Measurements from ENCODE around the gene NAGPA. TPM values are rescaled to one million over a fixed set of nuclear protein-coding genes. Genes with fewer than 3 reads are reported as not detected.

NAGPA gene
- polyA plus RNA-seq, 1 donor from 2014 or later = 36.6 TPM

- Histone ChIP-seq H3K27ac (ENCODE audit: low read length) (no peak overlapping the region), H3K36me3 (ENCODE audit: insufficient read depth, low read length) (no peaks in the 10 kb centered on the region), H3K9ac (ENCODE audit: low read length) (no peak overlapping the region), H3K4me2 (ENCODE audit: low read length) (no peak overlapping the region), H3K79me2 (replicated peaks; ENCODE audit: insufficient read depth, low read length) (no peaks in the 10 kb centered on the region), H3K27me3 (ENCODE audit: insufficient read depth, low read depth, low read length) (no peaks in the 10 kb centered on the region), H3K9me2 (ENCODE audit: insufficient read depth, low read length) (no peaks in the 10 kb centered on the region), H3K9me3 (ENCODE audit: low read length) (no peaks in the 10 kb centered on the region), H4K20me1 (ENCODE audit: insufficient read depth) (no peaks in the 10 kb centered on the region), H2AFZ (ENCODE audit: low read depth, low read length) (no peak overlapping the region), H3F3A (ENCODE audit: insufficient read depth, low read length, poor library complexity, severe bottlenecking) (no peaks in the 10 kb centered on the region), H3K4me3 (ENCODE audit: low read length) (no peak overlapping the region)
- TF ChIP-seq, protein P1, sequence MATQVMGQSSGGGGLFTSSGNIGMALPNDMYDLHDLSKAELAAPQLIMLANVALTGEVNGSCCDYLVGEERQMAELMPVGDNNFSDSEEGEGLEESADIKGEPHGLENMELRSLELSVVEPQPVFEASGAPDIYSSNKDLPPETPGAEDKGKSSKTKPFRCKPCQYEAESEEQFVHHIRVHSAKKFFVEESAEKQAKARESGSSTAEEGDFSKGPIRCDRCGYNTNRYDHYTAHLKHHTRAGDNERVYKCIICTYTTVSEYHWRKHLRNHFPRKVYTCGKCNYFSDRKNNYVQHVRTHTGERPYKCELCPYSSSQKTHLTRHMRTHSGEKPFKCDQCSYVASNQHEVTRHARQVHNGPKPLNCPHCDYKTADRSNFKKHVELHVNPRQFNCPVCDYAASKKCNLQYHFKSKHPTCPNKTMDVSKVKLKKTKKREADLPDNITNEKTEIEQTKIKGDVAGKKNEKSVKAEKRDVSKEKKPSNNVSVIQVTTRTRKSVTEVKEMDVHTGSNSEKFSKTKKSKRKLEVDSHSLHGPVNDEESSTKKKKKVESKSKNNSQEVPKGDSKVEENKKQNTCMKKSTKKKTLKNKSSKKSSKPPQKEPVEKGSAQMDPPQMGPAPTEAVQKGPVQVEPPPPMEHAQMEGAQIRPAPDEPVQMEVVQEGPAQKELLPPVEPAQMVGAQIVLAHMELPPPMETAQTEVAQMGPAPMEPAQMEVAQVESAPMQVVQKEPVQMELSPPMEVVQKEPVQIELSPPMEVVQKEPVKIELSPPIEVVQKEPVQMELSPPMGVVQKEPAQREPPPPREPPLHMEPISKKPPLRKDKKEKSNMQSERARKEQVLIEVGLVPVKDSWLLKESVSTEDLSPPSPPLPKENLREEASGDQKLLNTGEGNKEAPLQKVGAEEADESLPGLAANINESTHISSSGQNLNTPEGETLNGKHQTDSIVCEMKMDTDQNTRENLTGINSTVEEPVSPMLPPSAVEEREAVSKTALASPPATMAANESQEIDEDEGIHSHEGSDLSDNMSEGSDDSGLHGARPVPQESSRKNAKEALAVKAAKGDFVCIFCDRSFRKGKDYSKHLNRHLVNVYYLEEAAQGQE (IDR thresholded peaks at IDR 0.05; ENCODE audit: borderline replicate concordance) = no peak
- TF ChIP-seq SMC3 (conservative IDR thresholded peaks at IDR 0.05; ENCODE audit: poor library complexity) (no peak), EP300 (conservative IDR thresholded peaks at IDR 0.05; ENCODE audit: poor library complexity, severe bottlenecking) (no peak), RAD21 (conservative IDR thresholded peaks at IDR 0.05) (no peak), POLR2AphosphoS5 (IDR thresholded peaks at IDR 0.05) (no peak), MXI1 (conservative IDR thresholded peaks at IDR 0.05; ENCODE audit: poor library complexity, severe bottlenecking) (no peak), EZH2 (IDR thresholded peaks at IDR 0.05; ENCODE audit: borderline replicate concordance, insufficient read depth, low read length, poor library complexity, severe bottlenecking) (no peak), TAF1 (IDR thresholded peaks at IDR 0.05; ENCODE audit: low read depth) (no peak)
- TF ChIP-seq, protein P2, sequence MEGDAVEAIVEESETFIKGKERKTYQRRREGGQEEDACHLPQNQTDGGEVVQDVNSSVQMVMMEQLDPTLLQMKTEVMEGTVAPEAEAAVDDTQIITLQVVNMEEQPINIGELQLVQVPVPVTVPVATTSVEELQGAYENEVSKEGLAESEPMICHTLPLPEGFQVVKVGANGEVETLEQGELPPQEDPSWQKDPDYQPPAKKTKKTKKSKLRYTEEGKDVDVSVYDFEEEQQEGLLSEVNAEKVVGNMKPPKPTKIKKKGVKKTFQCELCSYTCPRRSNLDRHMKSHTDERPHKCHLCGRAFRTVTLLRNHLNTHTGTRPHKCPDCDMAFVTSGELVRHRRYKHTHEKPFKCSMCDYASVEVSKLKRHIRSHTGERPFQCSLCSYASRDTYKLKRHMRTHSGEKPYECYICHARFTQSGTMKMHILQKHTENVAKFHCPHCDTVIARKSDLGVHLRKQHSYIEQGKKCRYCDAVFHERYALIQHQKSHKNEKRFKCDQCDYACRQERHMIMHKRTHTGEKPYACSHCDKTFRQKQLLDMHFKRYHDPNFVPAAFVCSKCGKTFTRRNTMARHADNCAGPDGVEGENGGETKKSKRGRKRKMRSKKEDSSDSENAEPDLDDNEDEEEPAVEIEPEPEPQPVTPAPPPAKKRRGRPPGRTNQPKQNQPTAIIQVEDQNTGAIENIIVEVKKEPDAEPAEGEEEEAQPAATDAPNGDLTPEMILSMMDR (IDR thresholded peaks at IDR 0.05; ENCODE audit: poor library complexity, severe bottlenecking) = no peak
Observed at GRCh38 chr16:5003211-5003610, 30.5 kb downstream of the NAGPA start.

GRCh38 chr16:5002699-5003143, 31.0 kb downstream of the NAGPA start:
- Histone ChIP-seq H3K9ac (ENCODE audit: low read length) (no peak overlapping the region), H3K4me2 (ENCODE audit: low read length) (no peak overlapping the region), H4K20me1 (ENCODE audit: insufficient read depth) (no peaks in the 10 kb centered on the region), H3K9me3 (ENCODE audit: low read length) (no peaks in the 10 kb centered on the region), H2AFZ (ENCODE audit: low read depth, low read length) (no peak overlapping the region), H3K27ac (ENCODE audit: low read length) (no peak overlapping the region), H3K27me3 (ENCODE audit: insufficient read depth, low read depth, low read length) (no peaks in the 10 kb centered on the region), H3K4me3 (ENCODE audit: low read length) (no peak overlapping the region), H3K9me2 (ENCODE audit: insufficient read depth, low read length) (no peaks in the 10 kb centered on the region), H3F3A (ENCODE audit: insufficient read depth, low read length, poor library complexity, severe bottlenecking) (no peaks in the 10 kb centered on the region), H3K79me2 (replicated peaks; ENCODE audit: insufficient read depth, low read length) (no peaks in the 10 kb centered on the region), H3K36me3 (ENCODE audit: insufficient read depth, low read length) (no peaks in the 10 kb centered on the region)
- TF ChIP-seq, protein P2 (IDR thresholded peaks at IDR 0.05; ENCODE audit: poor library complexity, severe bottlenecking) = no peak
- TF ChIP-seq EP300 (conservative IDR thresholded peaks at IDR 0.05; ENCODE audit: poor library complexity, severe bottlenecking) (no peak), TAF1 (IDR thresholded peaks at IDR 0.05; ENCODE audit: low read depth) (no peak), POLR2AphosphoS5 (IDR thresholded peaks at IDR 0.05) (no peak), RAD21 (conservative IDR thresholded peaks at IDR 0.05) (no peak), MXI1 (conservative IDR thresholded peaks at IDR 0.05; ENCODE audit: poor library complexity, severe bottlenecking) (no peak), SMC3 (conservative IDR thresholded peaks at IDR 0.05; ENCODE audit: poor library complexity) (no peak), EZH2 (IDR thresholded peaks at IDR 0.05; ENCODE audit: borderline replicate concordance, insufficient read depth, low read length, poor library complexity, severe bottlenecking) (no peak)
- TF ChIP-seq, protein P1 (IDR thresholded peaks at IDR 0.05; ENCODE audit: borderline replicate concordance) = no peak
